ENCODE measurements around the gene UTS2.
A peak's percentile ranks its signal among the peaks of the same experiment; 100 is the strongest.

Gene UTS2

DNA sequence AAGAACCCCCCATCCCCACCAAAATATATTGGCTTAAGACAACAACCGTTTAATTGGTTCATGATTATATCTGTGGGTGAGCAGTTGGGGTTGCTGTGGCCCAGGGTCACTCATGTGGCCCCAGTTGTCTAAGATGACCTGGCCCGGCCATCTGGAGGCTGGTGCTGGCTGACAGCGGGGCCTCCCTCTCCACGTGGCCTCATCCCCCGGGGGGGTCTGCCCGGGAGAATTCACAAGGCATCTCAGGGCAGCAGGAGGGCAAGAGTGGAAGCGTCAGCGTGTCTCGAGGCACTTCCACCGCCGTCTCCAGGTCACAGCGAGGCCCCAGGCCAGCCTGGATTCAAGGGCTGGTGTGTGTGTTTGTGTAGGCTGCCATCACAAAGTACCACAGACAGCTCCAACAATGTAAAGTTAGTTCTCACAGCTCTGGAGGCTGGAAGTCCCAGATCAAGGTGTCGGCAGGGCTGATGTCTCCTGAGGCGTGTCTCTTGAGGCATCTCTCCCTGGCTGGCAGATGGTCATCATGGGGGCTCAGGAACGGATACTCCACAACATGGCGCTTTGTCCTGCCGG is 11.0 kb upstream of the UTS2 start:
- no peak for DNase-seq (ENCODE audit: low read depth in 3 of 3)

DNA sequence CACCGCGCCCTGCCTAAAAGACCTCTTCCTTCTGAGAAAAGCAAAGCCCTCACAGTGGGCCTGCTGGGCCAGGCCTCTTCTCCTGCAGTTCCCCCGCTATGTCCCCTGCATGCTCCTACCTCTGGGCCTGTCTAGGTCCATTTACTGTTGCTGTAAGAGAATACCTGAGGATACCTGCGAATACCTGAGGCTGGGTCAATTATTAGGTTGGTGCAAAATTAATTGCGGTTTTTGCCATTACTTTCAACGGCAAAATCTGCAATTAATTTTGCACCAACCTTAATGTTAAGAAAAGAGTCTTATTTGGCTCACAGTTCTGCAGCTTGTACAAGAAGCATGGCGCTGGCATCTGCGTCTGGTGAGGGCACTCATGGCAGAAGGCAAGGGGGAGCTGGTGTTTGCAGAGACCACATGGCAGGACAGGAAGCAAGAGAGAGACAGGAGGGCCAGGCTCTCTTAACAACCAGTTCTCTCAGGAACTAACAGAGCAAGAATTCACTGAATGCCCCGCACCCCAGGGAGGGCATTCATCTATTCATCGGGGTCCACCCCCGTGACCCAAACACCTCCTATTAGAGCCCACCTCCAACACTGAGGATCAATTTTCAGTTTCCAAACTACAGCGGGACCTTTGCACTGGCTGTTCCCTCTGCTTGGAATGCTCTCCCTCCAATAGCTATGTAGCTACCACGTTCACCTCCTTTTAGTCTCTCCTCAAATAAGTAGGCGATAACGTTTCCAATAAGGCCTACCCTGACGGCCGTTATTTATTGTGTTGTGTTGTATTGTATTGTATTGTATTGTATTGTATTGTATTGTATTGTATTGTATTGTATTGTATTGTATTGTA is 9.6 kb upstream of the UTS2 start:
- DNase-seq (ENCODE audit: low read depth in 3 of 3), result no peak

DNA sequence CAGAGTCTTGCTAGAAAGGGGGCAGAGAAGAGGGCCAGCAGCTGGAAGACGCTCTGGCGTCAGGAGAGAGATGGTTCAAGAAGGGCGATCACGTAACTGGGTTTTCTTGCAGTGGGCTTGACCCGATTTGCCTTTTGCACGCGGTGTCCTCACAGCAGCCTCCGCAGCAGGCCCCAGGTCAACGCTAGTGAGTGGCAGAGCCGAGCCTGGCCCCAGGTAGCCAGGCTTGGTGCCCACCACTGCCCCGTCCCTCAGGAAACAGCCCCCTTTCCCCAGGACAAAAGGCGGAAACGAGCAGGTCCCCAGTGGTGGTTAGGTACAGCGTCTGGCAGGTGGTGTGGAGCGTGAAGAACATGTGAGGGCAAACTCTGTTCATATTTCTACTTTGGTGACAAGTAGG is 8.6 kb upstream of the UTS2 start:
- no peak for DNase-seq (ENCODE audit: low read depth in 3 of 3)

DNA sequence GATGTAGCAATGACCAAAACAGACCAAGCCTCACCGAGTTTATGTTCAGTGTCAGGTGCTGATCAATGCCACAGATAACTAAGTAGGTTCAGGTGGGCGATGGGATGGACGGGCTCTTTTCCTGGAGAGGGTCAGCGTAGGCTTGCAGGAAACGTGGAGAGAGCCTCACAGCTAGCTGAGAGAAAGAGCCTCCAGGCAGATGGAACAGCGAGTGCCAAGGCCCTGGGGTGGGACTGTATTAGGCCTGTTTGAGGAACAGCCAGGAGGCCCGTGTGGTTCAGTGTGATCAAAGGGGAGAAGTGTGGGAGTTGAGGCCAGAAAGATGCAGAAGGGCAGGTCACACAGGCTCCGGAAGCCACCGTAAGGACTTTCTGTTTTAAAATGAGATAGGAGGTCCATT is 7.3 kb upstream of the UTS2 start:
- DNase-seq (ENCODE audit: low read depth in 3 of 3), result no peak

DNA sequence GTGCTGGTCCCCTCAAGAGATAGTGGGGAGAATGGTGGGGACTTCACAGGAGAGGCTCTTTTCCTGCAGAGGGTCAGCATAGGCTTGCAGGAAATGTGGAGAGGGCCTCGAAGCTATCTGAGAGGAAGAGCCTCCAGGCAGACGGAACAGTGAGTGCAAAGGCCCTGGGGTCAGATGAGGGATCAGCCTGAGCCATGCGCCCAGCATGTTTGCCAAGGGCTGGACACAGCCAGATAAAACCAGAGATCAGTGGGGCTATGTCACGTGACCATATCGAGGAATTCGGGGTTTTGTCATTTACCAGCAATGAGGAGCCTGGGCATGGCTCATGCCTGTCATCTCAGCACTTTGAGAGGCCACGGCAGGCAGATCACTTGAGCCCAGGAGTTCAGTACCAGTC is 6.5 kb upstream of the UTS2 start:
- DNase-seq (ENCODE audit: low read depth in 3 of 3), result no peak

DNA sequence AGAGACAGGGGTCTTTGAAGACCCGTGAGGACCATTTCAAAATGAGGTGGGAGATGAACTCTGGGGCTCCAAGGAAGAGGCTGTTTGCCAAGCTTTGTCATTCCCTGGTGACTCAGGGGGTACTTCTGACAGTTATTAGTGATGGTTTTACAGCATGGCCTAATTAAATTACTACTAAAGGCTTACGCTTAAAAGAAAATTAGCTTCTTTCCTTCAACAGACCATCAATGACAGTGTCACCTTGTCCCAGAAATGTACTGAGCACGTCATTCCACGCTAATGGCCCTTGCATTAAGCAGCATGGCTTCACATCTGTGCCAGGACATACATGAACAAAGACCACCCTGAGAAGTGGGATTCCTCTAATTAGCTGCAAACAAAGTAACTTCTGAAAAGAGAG is 5.1 kb upstream of the UTS2 start:
- DNase-seq (ENCODE audit: low read depth in 3 of 3), result no peak

DNA sequence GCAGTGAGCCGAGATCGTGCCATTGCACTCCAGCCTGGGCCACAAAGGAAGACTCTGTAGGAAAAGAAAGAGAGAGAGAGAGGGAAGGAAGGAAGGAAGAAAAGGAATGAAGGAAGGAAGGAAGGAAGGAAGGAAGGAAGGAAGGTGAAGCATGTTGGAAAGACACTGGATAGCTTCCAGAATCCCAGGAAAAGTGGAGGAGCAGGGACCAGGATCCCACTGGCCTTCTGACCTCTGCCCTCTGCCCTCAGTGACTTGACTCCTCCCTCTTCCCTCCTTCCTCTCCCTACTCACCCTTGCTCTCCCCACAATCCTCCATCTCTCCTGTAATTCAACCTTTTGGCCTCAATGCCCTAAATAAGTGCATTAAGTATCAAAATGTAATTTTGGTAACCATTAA is 4.1 kb upstream of the UTS2 start:
- DNase-seq (ENCODE audit: low read depth in 3 of 3), result no peak

DNA sequence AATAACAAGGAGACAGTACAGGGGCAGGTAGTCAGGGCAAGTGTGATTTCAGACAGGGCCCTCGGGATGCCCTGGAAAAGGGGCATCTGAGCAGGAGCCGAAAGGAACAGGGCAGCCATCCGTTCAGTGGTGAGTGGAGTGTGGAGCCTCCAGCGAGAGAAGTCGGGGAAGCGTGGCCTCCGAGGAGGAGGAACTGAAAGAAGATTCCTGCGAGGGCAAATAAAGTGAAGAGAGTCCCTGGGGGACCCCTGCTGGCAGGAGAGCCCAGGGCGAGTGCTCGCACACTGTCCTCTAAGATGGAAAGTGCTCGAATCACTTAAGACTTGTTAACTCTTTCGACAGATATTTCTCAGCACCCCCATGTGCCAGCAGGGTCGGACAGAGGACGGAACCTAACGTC is 3.5 kb upstream of the UTS2 start:
- DNase-seq (ENCODE audit: low read depth in 3 of 3), result no peak

DNA sequence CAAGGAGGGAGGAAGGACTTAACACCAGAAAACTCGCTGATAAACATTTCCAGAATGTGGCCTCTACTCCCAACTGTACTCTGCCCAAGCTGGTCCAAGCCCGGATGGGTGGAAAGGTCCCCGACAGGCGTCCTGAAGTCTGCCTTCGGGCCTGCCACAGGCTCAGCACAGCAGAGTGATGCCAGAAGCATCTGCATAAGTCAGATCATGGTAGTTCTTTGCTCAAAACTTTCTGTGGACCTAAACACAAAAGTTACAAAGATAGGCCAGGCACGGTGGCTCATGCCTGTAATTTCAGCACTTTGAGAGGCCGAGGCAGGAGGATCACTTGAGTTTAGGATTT is 790 bp upstream of the UTS2 start:
- no peak for DNase-seq (ENCODE audit: low read depth in 3 of 3)

DNA sequence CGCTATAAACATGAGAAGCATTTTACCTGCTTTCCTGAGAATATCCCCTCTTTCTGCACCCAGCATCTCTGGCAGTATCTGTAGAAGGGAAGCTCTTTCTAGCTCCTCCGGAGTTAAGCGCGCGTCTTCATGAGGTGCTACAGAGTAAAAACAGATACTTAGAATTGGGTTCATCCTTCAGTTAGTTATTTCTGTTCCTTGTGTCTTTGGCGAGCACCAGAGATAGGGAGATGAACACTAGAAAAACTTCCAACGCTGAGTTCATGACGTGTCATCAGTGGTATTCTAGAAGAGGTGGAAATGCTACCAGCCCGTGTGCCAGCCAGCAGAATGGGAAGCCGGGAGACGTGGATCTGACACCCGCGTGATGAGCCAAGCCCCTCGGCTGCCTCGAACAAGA is 2.1 kb downstream of the UTS2 start:
- DNase-seq (ENCODE audit: low read depth in 3 of 3), result no peak

DNA sequence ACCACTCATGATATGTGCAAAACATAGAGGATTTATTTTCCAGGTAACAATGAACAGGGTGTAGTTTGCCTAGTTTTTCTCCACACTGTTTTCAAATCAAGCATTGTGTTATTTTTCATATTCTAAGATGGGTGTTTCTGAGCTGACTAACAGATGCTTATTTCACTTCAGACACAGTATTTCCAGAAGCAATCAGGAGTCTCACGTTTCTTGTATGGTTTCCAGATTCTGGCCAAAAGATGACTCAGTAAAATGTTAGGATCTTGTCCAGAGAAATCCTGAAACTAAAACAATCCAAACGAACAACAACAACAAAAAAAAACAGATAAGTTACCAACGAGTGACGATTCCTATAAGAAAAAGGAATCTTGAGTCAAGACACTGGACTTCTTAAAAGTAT is 5.3 kb downstream of the UTS2 start:
- no peak for DNase-seq (ENCODE audit: low read depth in 3 of 3)

DNA sequence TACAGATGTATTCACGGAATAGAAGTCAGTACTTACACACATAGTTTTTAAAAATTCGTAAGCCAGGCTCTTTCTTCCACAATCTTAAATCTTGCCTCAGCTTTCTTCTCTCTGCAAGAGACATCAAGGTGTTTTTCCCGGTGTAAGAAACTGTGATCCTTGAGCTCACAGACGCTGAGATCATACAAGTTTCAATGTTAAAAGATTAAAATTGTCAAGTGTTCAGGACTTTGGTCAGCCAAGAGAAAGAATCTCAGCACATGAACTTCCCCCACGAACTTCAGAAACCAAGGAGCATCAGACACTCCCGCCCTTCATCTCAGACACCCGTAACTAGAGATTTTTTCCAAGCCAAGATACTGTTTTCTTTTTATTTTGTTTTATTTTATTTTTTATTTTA is 6.2 kb downstream of the UTS2 start:
- DNase-seq (ENCODE audit: low read depth in 3 of 3), result no peak

DNA sequence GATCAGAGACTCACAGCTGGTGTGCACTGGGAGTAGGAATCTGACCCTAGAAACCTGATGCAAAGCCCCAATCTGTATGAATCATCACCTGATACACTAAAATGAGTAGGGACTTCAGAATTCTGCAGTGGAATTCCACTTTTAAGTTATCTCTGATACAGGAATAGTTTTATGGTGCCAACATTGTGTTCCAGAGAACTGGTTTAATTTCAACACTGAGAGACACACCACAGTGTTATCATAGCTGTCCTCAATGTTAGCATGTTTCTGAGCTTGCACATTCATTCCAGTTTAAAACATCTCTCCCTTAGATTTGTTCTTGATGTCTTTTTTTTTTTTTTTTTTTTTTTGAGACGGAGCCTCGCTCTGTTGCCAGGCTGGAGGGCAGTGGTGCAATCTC is 7.1 kb downstream of the UTS2 start:
- no peak for DNase-seq (ENCODE audit: low read depth in 3 of 3)

DNA sequence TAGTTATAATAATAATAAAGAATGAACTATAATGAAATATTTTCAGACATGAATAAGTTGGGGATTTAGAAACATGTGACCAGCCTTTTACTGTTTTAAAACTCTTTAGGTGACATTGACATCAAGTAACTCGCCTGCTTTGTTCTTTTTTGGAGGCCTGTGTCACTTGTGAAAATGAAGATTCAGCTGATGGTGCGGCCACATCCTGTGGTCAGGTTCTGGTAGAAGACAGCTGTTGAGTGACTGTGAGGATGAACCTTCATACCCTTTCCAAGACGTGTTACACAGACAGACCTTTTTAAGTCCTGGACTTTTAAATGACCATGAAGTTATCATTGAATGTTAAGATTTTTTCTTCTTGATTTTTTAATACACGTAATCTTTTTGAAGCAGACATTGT is 10.3 kb downstream of the UTS2 start:
- DNase-seq (ENCODE audit: low read depth in 3 of 3), result no peak

DNA sequence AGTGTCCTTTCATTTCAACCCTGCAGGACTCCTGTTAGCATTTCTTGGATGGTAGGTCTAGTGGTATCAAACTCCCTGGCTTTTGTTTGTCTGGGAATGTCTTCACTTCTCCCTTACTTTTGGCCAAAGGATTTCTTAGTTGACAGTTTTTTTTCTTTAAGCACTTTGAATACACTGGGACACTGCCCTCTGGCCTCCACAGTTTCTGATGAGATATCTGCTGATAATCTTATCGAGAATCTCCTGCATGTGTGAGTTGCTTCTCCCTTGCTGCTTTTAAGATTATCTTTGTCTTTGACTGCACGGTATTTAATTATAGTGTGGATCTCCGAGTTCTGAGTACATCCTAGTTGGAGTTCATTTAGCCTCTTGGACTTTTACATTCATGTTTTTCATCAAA is 13.3 kb downstream of the UTS2 start:
- no peak for DNase-seq (ENCODE audit: low read depth in 3 of 3)

DNA sequence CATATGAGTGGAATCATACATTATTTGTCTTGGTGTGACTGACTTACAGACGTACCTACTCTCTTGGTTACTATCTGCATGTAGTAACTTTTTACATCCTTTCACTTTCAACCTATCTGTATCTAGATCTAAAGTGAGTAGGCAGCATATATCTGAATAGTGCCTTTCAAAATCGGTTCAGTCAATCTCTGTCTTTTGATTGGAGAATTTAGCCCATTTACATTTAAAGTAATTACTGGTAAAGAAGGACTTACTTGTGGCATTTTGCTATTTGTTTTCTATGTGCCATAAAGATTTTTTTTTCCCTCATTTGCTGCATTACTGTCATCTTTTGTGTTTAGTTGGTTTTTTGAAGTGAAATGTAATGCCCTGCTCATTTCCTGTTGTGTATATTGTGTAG is 14.2 kb downstream of the UTS2 start:
- no peak for DNase-seq (ENCODE audit: low read depth in 3 of 3)

DNA sequence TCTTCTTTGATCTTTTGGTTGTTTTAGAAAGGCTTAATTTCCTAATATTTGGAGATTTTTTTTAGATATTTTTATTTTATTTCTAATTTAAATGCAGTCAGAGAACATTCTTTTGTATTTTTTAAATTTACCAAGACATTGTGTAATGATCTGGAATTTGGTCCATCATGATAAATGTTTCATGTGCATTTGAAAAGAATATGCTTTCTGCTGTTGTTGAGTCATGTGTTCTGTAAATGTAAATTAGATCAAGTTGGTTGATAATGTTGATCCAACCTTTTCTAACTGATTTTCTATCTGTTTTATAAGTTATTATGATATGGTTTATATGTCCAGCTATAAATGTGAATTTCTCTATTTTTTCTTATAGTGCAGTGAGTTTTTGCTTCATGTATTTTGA is 19.8 kb downstream of the UTS2 start:
- DNase-seq (ENCODE audit: low read depth in 3 of 3), result no peak

DNA sequence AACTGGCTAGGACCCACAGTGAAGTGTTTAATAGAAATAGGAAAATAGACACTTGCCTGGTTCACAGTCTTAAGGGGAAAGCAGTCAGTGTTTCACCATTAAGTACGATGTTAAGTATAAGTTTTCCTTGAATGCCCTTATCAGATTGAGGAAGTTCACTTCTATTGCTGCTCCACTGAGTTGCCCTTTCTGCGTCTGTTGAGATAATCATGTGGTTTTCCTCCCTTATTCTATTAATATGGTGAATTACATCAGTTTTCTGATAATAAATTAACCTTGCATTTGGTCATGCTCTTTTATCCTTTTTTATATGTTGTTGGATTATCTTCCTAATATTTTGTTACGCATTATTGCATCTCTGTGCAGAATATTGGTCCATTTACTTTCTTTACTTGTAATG is 21.4 kb downstream of the UTS2 start:
- no peak for DNase-seq (ENCODE audit: low read depth in 3 of 3)

DNA sequence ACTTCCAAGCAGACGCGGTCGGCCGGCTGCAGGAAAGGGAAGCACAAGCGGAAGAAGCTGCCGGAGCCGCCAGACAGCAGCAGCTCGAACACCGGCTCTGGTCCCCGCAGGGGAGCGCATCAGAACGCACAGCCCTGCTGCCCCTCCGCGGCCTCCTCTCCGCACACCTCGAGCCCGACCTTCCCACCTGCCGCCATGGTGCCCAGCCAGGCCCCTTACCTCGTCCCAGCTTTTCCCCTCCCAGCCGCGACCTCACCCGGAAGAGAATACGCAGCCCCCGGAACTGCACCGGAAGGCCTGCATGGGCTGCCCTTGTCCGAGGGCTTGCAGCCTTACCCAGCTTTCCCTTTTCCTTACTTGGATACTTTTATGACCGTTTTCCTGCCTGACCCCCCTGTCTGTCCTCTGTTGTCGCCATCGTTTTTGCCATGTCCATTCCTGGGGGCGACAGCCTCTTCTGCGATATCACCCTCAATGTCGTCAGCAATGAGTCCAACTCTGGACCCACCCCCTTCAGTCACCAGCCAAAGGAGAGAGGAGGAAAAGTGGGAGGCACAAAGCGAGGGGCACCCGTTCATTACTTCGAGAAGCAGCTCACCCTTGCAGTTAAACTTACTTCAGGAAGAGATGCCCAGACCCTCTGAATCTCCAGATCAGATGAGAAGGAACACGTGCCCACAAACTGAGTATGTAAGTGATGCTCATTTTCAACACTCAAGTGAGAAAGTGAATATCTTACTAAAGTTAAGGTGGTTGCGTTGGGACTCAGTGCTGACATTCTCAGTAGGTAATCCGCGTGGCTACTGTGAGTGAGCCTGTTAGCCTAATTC is 25.5 kb downstream of the UTS2 start:
- peak in 2 of 3 experiments; percentile 15 to 36 for DNase-seq (ENCODE audit: low read depth in 3 of 3)

DNA sequence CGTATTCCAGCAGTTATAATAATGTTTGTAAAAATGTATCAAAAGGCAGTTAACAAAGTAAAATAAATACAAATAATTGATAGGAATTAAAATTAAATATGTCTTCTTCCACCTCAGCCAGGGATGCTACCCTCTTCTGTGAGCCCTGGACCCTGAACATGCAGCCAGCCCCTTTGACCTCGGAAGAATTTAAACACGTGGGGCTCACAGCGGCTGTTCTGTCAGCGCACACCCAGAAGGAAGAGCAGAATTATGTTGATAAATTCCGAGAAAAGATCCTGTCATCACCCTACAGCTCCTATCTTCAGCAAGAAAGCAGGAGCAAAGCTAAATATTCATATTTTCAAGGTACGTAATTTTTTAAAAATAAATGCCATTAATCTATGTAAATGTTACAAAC is 26.5 kb downstream of the UTS2 start:
- no peak for DNase-seq (ENCODE audit: low read depth in 3 of 3)

DNA sequence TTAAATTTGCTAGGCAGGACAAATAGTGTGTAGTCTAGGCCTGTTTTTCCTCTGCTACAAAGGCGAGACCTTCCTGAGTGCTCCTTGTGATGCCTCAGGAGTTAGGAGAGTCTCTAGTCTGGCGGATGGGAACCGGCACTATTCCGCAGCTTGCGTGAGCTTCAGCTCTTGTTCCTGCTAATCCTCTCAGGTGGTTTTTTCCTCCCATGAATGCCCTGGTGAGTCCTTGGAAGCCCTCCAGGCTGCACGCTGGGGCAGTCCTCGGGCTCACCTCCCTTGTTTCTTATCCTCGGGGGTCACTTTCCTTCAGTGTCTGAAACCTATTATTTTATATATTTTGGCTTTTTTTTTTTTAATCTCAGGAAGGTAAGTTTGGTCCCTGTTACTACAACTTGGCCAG is 28.2 kb downstream of the UTS2 start:
- DNase-seq (ENCODE audit: low read depth in 3 of 3), result no peak

DNA sequence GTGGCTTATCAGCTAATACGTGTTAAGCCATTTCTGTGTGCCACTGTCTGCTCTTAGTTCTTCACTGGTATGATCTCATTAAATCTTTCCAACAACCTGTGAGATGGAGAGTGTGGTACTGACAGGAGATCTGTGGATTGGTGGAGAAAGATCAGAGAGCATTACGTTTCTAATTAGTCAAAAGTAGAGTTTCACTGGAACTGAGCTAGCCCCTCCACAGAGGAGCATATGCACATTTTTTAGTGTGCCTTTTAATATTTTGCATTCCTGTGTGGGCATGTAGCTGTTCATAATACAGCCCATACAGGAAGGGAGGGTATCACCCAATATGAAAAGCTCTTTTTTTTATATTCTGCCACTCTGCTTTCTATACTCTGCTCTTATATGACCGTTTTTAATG is 31.6 kb downstream of the UTS2 start:
- no peak for DNase-seq (ENCODE audit: low read depth in 3 of 3)
